HepG2 (cell line): ENCODE results near the gene ADAMTS17. TPM values are rescaled to one million over a fixed set of nuclear protein-coding genes. Genes with fewer than 3 reads are reported as not detected.

Experiments used
- ATAC-seq: fragments of 200-7000 bp; cut with Tn5 transposase; 3 replicates; pipeline ENCODE4 v1.9.1; 2020; ENCODE audit warnings: mild to moderate bottlenecking, moderate library complexity
- BruUV-seq: library from RNA; stranded (reverse); fragments of 400-500 nt; replicated peaks from 2 replicates; lab custom pipeline; 2021; lab: Mats Ljungman, UMichigan
- CTCF ChIA-PET: fragments of 300-600 bp; formaldehyde crosslinking; extraction: SDS; loops from one replicate; lab custom pipeline; 2021; ENCODE audit warnings: low total read pairs, inconsistent platforms, low intra/inter-chr PET ratio; lab: Yijun Ruan, JAX
- POLR2A ChIA-PET: fragments of 350-600 bp; sonication (Branson Sonifier 250); formaldehyde crosslinking; loops from one replicate; lab custom pipeline; 2020; ENCODE audit warnings: antibody characterized with exemption, inconsistent platforms; lab: Yijun Ruan, JAX
- DNase-seq: peaks from one replicate; pipeline ENCODE4 v3.0.0-alpha.2; 2015; ENCODE audit warnings: low spot score
- FAIRE-seq: peaks from 3 replicates; lab custom pipeline; 2011; peaks lifted over from hg19 to GRCh38; lab: Jason Lieb, UNC
- H2AFZ ChIP-seq: one replicate; pipeline ENCODE4 v1.6.1; 2011; ENCODE audit warnings: low read length, inconsistent platforms
- H3K27ac ChIP-seq: fragments of 300-600 bp; 3 replicates; pipeline ENCODE4 v1.8.0; 2011; ENCODE audit warnings: mixed run types, mild to moderate bottlenecking, mixed read lengths, low read length, inconsistent platforms; ENCODE audit not compliant: insufficient read depth; ENCODE audit errors: extremely low read length
- H3K27me3 ChIP-seq, 2 experiments: fragments of 200-600 bp in 1 of 2; 2 replicates in 1 of 2; 3 replicates in 1 of 2; pipeline versions ENCODE4 v1.6.0 to v1.8.0; 2011; ENCODE audit warnings: low read length in 2 of 2, mild to moderate bottlenecking in 2 of 2, moderate library complexity in 2 of 2, inconsistent platforms in 1 of 2; ENCODE audit not compliant: insufficient read depth in 2 of 2, control insufficient read depth in 1 of 2
- H3K36me3 ChIP-seq, 2 experiments: fragments of 200-600 bp in 1 of 2; replicated peaks in 1 of 2; 2 replicates in 1 of 2; 3 replicates in 1 of 2; pipeline versions ENCODE4 v1.5.1 to v1.8.0; 2011; ENCODE audit warnings: low read length in 2 of 2, inconsistent platforms in 1 of 2; ENCODE audit not compliant: insufficient read depth in 2 of 2, control insufficient read depth in 1 of 2
- H3K4me1 ChIP-seq: 2 replicates; pipeline ENCODE4 v1.5.1; 2012; ENCODE audit warnings: low read length, inconsistent platforms; ENCODE audit not compliant: insufficient read depth
- H3K4me2 ChIP-seq: 2 replicates; pipeline ENCODE4 v1.6.0; 2011; ENCODE audit warnings: low read depth, low read length, inconsistent platforms
- H3K4me3 ChIP-seq, 3 experiments: fragments of 200-600 bp in 1 of 3; sonication (generic), shearing (Covaris generic) in 1 of 3; replicated peaks in 1 of 3; 2 replicates each; pipeline ENCODE4 v1.5.1; 2011 to 2016; ENCODE audit warnings: low read length in 3 of 3, inconsistent platforms in 2 of 3, low read depth in 2 of 3, mild to moderate bottlenecking in 2 of 3, control low read depth in 1 of 3, mixed read lengths in 1 of 3; ENCODE audit not compliant: insufficient read depth in 1 of 3
- H3K79me2 ChIP-seq: one replicate; pipeline ENCODE4 v1.6.1; 2011; ENCODE audit warnings: low read length, inconsistent platforms; ENCODE audit not compliant: insufficient read depth
- H3K9ac ChIP-seq: 2 replicates; pipeline ENCODE4 v1.6.0; 2011; ENCODE audit warnings: mild to moderate bottlenecking, low read depth, low read length, inconsistent platforms; ENCODE audit not compliant: insufficient read depth
- H3K9me3 ChIP-seq: 2 replicates; pipeline ENCODE4 v1.5.1; 2012; ENCODE audit warnings: mild to moderate bottlenecking, low read length
- H4K20me1 ChIP-seq: 2 replicates; pipeline ENCODE4 v1.6.0; 2011; ENCODE audit warnings: inconsistent platforms, mild to moderate bottlenecking, low read length, moderate library complexity; ENCODE audit not compliant: insufficient read depth
- GTF2F1 ChIP-seq: fragments of 150-350 bp; IDR thresholded peaks from 2 replicates; pipeline ENCODE4 v1.6.1; 2014; ENCODE audit warnings: low read length
- HOXD1 ChIP-seq: sonication (generic); formaldehyde crosslinking; IDR thresholded peaks from 2 replicates; pipeline ENCODE4 v1.5.0; 2020; ENCODE audit warnings: missing genetic modification reagents
- MXD3 ChIP-seq: IDR thresholded peaks from 2 replicates; pipeline ENCODE4 v1.6.1; 2016; ENCODE audit warnings: mild to moderate bottlenecking, missing biosample characterization, missing genetic modification reagents
- NFAT5 ChIP-seq: sonication (generic); formaldehyde crosslinking; IDR thresholded peaks from 2 replicates; pipeline ENCODE4 v1.4.0; 2020; ENCODE audit warnings: missing genetic modification reagents
- NFKBIZ ChIP-seq: IDR thresholded peaks from 2 replicates; pipeline ENCODE4 v1.6.1; 2018; ENCODE audit warnings: missing genetic modification reagents, missing compliant biosample characterization
- PITX1 ChIP-seq: sonication (generic); formaldehyde crosslinking; IDR thresholded peaks from 2 replicates; pipeline ENCODE4 v1.5.1; 2020; ENCODE audit warnings: mild to moderate bottlenecking, missing genetic modification reagents
- POLR2G ChIP-seq: fragments of 200-400 bp; formaldehyde crosslinking; IDR thresholded peaks from 2 replicates; pipeline ENCODE4 v1.6.1; 2018; ENCODE audit warnings: mild to moderate bottlenecking, low read depth, low read length, moderate library complexity
- PRPF4 ChIP-seq: fragments of 200-400 bp; formaldehyde crosslinking; IDR thresholded peaks from 2 replicates; pipeline ENCODE4 v1.6.1; 2016; ENCODE audit warnings: low read length, low read depth; ENCODE audit not compliant: poor library complexity, severe bottlenecking
- RBFOX2 ChIP-seq: fragments of 200-400 bp; formaldehyde crosslinking; IDR thresholded peaks from 2 replicates; pipeline ENCODE4 v1.6.1; 2017; ENCODE audit warnings: low read depth, mild to moderate bottlenecking, low read length
- RFXANK ChIP-seq: IDR thresholded peaks from 2 replicates; pipeline ENCODE4 v1.6.1; 2016
- RORA ChIP-seq: sonication (generic); formaldehyde crosslinking; IDR thresholded peaks from 2 replicates; pipeline ENCODE4 v1.5.0; 2020; ENCODE audit warnings: mild to moderate bottlenecking, missing genetic modification reagents, moderate library complexity
- TAF15 ChIP-seq: fragments of 200-400 bp; formaldehyde crosslinking; IDR thresholded peaks from one replicate; pipeline ENCODE4 v1.6.1; 2018; ENCODE audit warnings: mild to moderate bottlenecking, low read depth, low read length; ENCODE audit not compliant: poor library complexity, severe bottlenecking
- ZNF101 ChIP-seq: sonication (generic); formaldehyde crosslinking; IDR thresholded peaks from 2 replicates; pipeline ENCODE4 v1.4.0; 2020; ENCODE audit warnings: mild to moderate bottlenecking, low read depth, missing genetic modification reagents, borderline replicate concordance
- ZNF567 ChIP-seq: sonication (generic); formaldehyde crosslinking; IDR thresholded peaks from 2 replicates; pipeline ENCODE4 v1.8.1; 2023; ENCODE audit warnings: mild to moderate bottlenecking, missing genetic modification reagents, borderline replicate concordance
- ZNF597 ChIP-seq: sonication (generic); formaldehyde crosslinking; IDR thresholded peaks from 2 replicates; pipeline ENCODE4 v1.5.0; 2020; ENCODE audit warnings: missing genetic modification reagents
- ZNF616 ChIP-seq: sonication (generic); formaldehyde crosslinking; IDR thresholded peaks from 2 replicates; pipeline ENCODE4 v1.5.0; 2020; ENCODE audit warnings: low read depth, mild to moderate bottlenecking, missing genetic modification reagents
- ZNF720 ChIP-seq: sonication (generic); formaldehyde crosslinking; IDR thresholded peaks from 2 replicates; pipeline ENCODE4 v1.4.0; 2020; ENCODE audit warnings: missing genetic modification reagents
- WGBS: methylation state at CpG from one replicate; pipeline ENCODE4 v1.1.6; 2017; ENCODE audit warnings: low lambda C conversion rate; 5-methylcytosine and 5-hydroxymethylcytosine counted together
- in situ Hi-C: cut with HindIII; loops from 2 replicates; pipeline ENCODE4 v1.10.0; 2017; ENCODE audit warnings: low pct_unique_long_range_greater_than_20kb; ENCODE audit not compliant: extremely low pct_ligation_motif_present
- intact Hi-C: fragments of 100-400 bp; cut with micrococcal nuclease; formaldehyde crosslinking; loops from one replicate; pipeline ENCODE4 v1.10.0; 2022; ENCODE audit not compliant: unreplicated experiment
- polyA plus RNA-seq, 8 experiments: library from polyadenylated mRNA; depleted of rRNA in 3 of 8; stranded (reverse) in 7 of 8; unstranded in 1 of 8; fragments of >200 nt; fragmentation: Illumina TruSeq in 4 of 8; extraction: Trizol in 4 of 8; gene quantifications; 2 replicates each; pipeline versions ENCODE4 v1.2.1 to v1.2.3, GENCODE V29; 2011 to 2016; ENCODE audit warnings: low read depth in 4 of 8, missing spikeins in 1 of 8, mixed read lengths in 1 of 8; ENCODE audit not compliant: insufficient read depth in 1 of 8
- total RNA-seq, 5 experiments: library from RNA; depleted of rRNA; stranded (reverse); fragments of >200 nt; fragmentation: Illumina TruSeq; extraction: Trizol; gene quantifications; 2 replicates each; pipeline ENCODE4 v1.2.3, GENCODE V29; 2016; ENCODE audit warnings: low read depth in 1 of 5

Gene ADAMTS17
- total and polyA plus RNA-seq, 2 of the 13 experiments (the other 11 are each of a cell fraction or from before 2014, with no cell fraction given): 0.02 to 0.04 TPM

- TF ChIP-seq NFAT5 (CRISPR knock-in tag) (no peak), ZNF597 (CRISPR knock-in tag) (no peak)
Measured at GRCh38 chr15:100118546-100118945, 223.2 kb downstream of the ADAMTS17 start (continued).

GRCh38 chr15:100116416-100117190 is 225.2 kb downstream of the ADAMTS17 start:
- Histone ChIP-seq H3K27me3 (no peaks in the 10 kb centered on the region; a peak in 1 of 5 replicates), H3K9ac (no peak overlapping the region), H3K79me2 (no peaks in the 10 kb centered on the region), H2AFZ (no peak overlapping the region), H3K4me2 (no peak overlapping the region), H3K4me1 (peaks cover 5% of the 10 kb centered on the region; the same call in 1 of the 2 replicates), H3K9me3 (peaks cover 7% of the 10 kb centered on the region; the same call in 1 of the 2 replicates), H3K36me3 (no peaks in the 10 kb centered on the region), H4K20me1 (no peaks in the 10 kb centered on the region), H3K27ac (no peak overlapping the region), H3K4me3 (no peak overlapping the region)
- no peak for FAIRE-seq
- ChIA-PET CTCF (no interaction called here), POLR2A (no interaction called here)
- intact Hi-C loops: no loop called here
- DNase-seq: no peak
- WGBS: 55% methylated on average over 9 of the region's 17 CpGs
- no peak for ATAC-seq
- no TSS peak for BruUV-seq
- in situ Hi-C loops: no loop called here
- no peak for TF ChIP-seq PRPF4
- TF ChIP-seq GTF2F1: no peak
- TF ChIP-seq HOXD1: no peak
- TF ChIP-seq PITX1 (CRISPR knock-in tag): no peak
- no peak for TF ChIP-seq ZNF616
- TF ChIP-seq RFXANK (CRISPR knock-in tag): no peak
- TF ChIP-seq POLR2G: no peak
- no peak for TF ChIP-seq NFKBIZ (CRISPR knock-in tag)
- TF ChIP-seq ZNF720 (CRISPR knock-in tag): no peak
- no peak for TF ChIP-seq RORA
- no peak for TF ChIP-seq MXD3
- TF ChIP-seq ZNF567 (CRISPR knock-in tag): no peak
- no peak for TF ChIP-seq ZNF101 (CRISPR knock-in tag)
- no peak for TF ChIP-seq RBFOX2
- no peak for TF ChIP-seq TAF15
